Muscle of back (tissue), 11 donors: ENCODE results near the gene FMN1. TPM values are rescaled to one million over a fixed set of nuclear protein-coding genes. Genes with fewer than 3 reads are reported as not detected.

ENCODE experiments used
- DNase-seq, 3 donors: peaks; one replicate each; pipeline versions ENCODE4 v3.0.0 to v3.0.0-alpha.2; 2013
- polyA plus RNA-seq, 10 donors: library from polyadenylated mRNA; unstranded; fragments of 120-200 nt; gene quantifications; one replicate each; pipeline ENCODE4 v1.2.1, GENCODE V29; 2013; ENCODE audit not compliant: insufficient read length in 10 of 10

Gene FMN1
- polyA plus RNA-seq, 10 donors, result 1.5 to 4.5 (median 2.1) TPM

- no peak for DNase-seq
Measured at GRCh38 chr15:32928876-32929275, 265.6 kb downstream of the FMN1 start.

DNA sequence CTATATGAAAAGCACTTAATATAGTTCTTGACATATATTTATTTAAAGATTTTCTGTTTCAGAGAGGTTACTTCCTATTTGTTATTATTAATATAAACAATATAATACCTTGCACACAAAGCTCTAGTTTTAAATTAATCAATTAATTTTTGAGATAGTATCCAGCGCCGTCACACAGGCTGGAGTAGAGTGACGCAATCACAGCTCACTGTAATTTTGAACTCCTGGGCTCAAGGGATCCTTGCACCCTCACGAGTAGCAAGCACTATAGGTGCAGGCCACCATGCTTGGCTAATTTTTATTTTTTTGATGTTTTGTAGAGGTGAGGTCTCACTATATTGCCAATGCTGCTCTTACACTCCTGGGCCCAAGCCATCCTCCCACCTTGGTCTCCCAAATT lies 267.4 kb downstream of the FMN1 start:
- DNase-seq, result no peak

- no peak for DNase-seq
Measured at GRCh38 chr15:32923176-32923575, 271.3 kb downstream of the FMN1 start.

GRCh38 chr15:32922541-32922940 lies 272.0 kb downstream of the FMN1 start:
- no peak for DNase-seq

DNA sequence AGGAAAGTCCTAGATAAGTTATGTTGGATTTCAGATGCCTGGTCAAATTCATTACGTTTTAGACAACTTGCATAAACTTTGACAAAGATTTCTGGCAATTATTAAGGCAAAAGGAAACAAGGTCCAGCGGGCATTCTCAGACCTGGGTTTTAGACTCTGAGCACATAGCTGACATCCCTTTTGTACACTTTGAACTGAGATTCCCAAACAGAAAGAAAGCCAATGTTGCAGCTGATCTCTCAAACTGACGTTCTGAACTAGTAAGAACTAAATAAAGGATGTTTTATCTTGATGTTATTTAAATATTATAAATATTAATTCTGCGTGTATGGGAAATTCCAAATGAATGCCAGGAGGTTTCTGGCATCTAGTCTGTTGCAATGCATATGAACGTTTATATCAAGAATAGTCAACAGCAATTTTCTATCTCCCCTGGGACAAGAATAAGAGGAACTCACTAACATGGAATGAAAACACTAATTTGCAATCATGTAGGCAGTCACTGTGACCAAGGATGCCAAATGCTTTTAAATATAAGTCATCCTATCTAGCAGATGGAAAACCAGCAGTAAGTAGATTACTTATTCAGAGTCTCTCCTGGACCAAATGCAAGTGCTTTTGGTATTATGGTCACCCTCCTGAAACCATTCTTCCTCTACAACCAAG lies 274.6 kb downstream of the FMN1 start:
- DNase-seq, result peak in 2 of 3 donors; percentile 13 to 98

DNA sequence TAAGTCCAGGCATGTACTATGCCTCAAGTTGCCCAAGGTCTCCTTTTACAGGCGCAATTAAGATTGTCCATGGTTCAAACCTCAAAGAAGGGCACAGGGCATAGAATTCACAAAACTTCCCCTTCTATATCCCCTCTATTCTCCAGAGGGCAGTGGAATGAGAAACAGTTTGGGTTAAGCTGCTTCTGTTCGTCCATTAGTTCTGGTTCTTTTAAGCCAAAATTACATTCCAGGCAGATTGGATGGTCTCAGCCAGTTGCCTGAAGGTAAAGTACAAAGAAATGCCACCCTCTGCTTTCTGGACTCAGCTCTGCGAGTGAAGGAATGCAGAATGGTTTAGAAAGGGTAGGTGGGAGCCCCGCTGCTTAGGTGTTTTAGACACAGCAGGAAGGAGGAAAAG lies 276.0 kb downstream of the FMN1 start:
- DNase-seq, result no peak

GRCh38 chr15:32910839-32911238 lies 283.7 kb downstream of the FMN1 start:
- DNase-seq, result no peak

DNA sequence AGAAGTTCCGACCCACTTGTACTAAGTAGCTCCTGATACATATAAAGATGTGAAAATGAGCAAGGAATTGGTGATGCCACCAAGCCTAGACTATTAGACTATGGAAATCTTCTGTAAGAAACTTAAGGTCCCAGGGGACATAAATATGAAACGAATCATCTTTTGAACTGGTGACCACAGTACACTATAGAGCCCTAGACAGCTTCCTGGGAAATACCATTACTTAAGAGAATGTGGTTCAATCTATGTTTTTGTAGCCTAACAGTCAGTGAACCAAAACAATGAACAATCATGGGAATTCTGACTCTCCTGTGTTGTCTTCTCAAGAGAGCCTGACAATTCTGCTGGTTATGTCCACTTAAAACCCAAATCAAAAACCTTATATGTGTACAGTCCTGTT lies 285.1 kb downstream of the FMN1 start:
- peak in 1 of 3 donors; percentile 91 for DNase-seq

GRCh38 chr15:32908872-32909271 lies 285.6 kb downstream of the FMN1 start:
- DNase-seq, result no peak

- no peak for DNase-seq
Measured at GRCh38 chr15:32908135-32908801, 286.2 kb downstream of the FMN1 start.

GRCh38 chr15:32905481-32905880 lies 289.0 kb downstream of the FMN1 start:
- peak in 1 of 3 donors; percentile 38 for DNase-seq

GRCh38 chr15:32904448-32904847 lies 290.1 kb downstream of the FMN1 start:
- no peak for DNase-seq

DNA sequence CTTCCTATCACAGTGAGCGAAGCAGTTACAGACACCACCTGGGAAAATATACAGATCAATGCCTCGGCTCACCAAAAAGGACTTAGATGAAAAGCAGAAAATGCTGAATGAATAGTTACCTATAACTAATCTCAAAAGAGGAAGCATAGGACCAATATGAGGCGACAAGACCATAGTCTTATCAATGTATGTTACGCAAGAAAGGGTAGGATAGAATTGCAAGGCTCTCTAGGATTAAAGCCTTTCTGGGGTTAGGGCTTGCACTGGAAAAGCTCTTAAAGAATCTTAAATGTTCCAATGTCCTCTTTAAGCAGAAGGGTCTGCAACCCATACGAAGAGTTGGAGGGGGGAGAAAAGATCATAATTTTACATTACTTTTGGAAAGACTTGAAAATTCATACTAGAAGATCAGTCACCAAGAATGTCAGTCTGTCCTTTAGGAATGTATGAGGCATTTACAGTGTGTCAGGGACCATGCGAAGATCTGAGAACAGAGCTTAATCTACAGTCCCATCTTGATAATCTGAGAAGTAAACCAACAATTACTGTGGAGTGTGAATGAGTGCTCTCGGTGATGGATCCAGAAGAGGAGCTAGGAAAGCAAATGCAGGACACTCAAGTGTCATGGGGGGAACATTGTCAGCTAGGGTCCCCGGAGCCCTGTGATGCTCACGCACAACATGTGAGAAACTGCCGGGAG lies 290.8 kb downstream of the FMN1 start:
- no peak for DNase-seq

DNA sequence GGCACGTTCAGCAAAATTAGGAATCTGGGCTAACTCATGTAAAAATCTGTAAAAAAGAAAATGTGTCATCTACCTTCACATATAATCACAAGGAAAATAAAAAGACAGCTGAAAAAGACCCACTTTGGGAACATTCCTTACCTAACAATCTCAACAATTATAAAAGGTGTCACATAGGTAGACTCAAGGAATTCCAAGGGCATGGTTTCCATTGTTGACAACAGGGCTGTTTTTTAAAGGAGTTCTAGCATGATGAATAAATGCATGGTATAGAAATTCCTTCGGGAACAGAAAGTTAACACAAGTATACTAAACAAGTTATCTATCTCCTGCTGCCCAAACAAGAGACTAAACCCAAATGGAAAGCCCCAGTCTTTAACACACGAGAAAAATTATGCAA lies 292.5 kb downstream of the FMN1 start:
- no peak for DNase-seq

DNA sequence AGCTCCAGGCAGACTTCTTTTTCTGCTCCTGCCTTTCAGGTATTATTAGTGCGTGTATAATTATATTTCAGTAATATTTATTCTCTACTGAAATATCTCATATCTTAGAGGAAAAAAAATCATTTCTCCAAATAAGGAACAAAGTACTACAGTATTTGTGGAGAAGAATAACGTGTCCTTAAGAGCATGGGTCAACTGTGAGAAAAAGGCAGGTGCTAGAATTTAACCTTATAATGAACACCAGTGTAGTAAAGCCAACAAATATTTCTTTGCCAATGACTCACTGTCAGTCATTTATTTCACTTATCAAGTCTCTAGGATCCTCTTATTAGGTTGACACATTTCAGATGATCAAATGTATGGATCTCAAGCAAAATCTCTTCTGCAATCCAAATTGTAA lies 293.3 kb downstream of the FMN1 start:
- no peak for DNase-seq

- DNase-seq, result no peak
Measured at GRCh38 chr15:32899126-32899596, 295.4 kb downstream of the FMN1 start.

GRCh38 chr15:32898414-32898813 lies 296.1 kb downstream of the FMN1 start:
- DNase-seq, result no peak

- peak in 1 of 3 donors; percentile 60 for DNase-seq
Measured at GRCh38 chr15:32893421-32893820, 301.1 kb downstream of the FMN1 start.

DNA sequence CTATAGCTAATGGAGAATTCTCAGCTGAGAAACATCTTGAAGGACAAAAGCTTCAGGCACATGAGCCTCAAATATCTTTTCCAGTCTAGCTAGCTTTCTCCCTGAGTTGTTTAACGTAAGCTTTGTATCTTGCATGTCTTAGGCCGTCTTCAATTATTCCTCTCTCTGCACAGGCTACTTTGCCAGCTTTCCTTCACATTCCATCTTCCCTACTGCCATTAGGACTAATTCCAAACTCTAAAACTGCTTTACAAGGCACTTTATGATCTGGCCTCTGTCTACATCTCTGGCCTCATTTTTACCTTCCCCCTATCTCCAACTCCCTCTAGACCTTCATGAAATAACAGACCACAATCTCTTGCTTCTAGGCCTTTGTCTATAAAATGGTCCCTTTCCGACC lies 305.3 kb downstream of the FMN1 start:
- no peak for DNase-seq

GRCh38 chr15:32888221-32888761 lies 306.2 kb downstream of the FMN1 start:
- peak in 1 of 3 donors; percentile 66 for DNase-seq

- no peak for DNase-seq
Measured at GRCh38 chr15:32887090-32887489, 307.4 kb downstream of the FMN1 start.

- no peak for DNase-seq
Measured at GRCh38 chr15:32886459-32886858, 308.1 kb downstream of the FMN1 start.

DNA sequence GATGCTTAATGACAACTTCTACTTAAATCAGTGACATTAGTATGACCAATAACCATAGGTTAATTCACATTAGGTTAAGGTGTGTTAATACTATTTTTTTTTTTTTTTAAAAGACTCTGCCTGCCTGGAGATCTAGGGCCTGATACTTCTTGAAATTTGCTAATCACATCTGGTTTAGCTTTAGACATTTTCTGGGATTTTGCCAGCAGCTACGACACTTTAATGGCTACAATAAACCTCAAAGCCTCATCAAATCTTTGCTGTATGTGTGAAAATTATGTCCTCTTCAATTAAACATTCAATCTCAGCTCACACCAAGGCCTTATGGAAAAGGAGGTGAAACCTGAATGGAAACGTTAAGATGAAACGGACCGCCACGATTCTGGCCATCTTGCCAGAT lies 308.8 kb downstream of the FMN1 start:
- DNase-seq, result no peak
